WTC11 (cell line): Measurements from ENCODE around the gene ST3GAL5. TPM values are rescaled to one million over a fixed set of nuclear protein-coding genes. Genes with fewer than 3 reads are reported as not detected.

Source experiments
- ATAC-seq: fragments of 200-7000 bp; cut with Tn5 transposase; 2 replicates; pipeline ENCODE4 v1.10.0; 2021; ENCODE audit warnings: mild to moderate bottlenecking, moderate library complexity
- CTCF ChIA-PET: fragments of 300-600 bp; sonication (Branson Sonifier 250); formaldehyde crosslinking; loops from one replicate; lab custom pipeline; 2021; ENCODE audit warnings: antibody characterized with exemption; lab: Charles Lee
- POLR2A ChIA-PET: fragments of 350-600 bp; sonication (Branson Sonifier 250); formaldehyde crosslinking; loops from one replicate; lab custom pipeline; 2021; ENCODE audit warnings: antibody characterized with exemption; lab: Charles Lee
- DNase-seq: peaks from one replicate; pipeline ENCODE4 v3.0.0; 2021; ENCODE audit warnings: low spot score
- H3K27ac Mint-ChIP-seq: 2 replicates; pipeline ENCODE4 v1.8.0; 2021; ENCODE audit warnings: mixed read lengths
- H3K27me3 Mint-ChIP-seq: 2 replicates; pipeline ENCODE4 v1.8.0; 2021; ENCODE audit warnings: low read depth, mild to moderate bottlenecking, moderate library complexity, mixed read lengths
- H3K36me3 Mint-ChIP-seq: 2 replicates; pipeline ENCODE4 v1.8.0; 2021; ENCODE audit warnings: mixed read lengths
- H3K4me1 Mint-ChIP-seq: 2 replicates; pipeline ENCODE4 v1.8.0; 2022; ENCODE audit warnings: mixed read lengths
- H3K4me3 Mint-ChIP-seq: 2 replicates; pipeline ENCODE4 v1.8.0; 2021; ENCODE audit warnings: mild to moderate bottlenecking, moderate library complexity, mixed read lengths
- H3K9me3 Mint-ChIP-seq: 2 replicates; pipeline ENCODE4 v1.8.0; 2021; ENCODE audit warnings: mixed read lengths
- AFF4 ChIP-seq: sonication (generic); formaldehyde crosslinking; IDR thresholded peaks from 2 replicates; pipeline ENCODE4 v1.8.1; 2023; ENCODE audit warnings: mild to moderate bottlenecking, missing genetic modification reagents, borderline replicate concordance
- CBFB ChIP-seq: sonication (generic); formaldehyde crosslinking; IDR thresholded peaks from 2 replicates; pipeline ENCODE4 v1.8.1; 2022; ENCODE audit warnings: mild to moderate bottlenecking, low read depth, missing genetic modification reagents
- CREB1 ChIP-seq: sonication (generic); formaldehyde crosslinking; IDR thresholded peaks from 2 replicates; pipeline ENCODE4 v1.8.0; 2023; ENCODE audit warnings: mild to moderate bottlenecking, missing genetic modification reagents
- ELF4 ChIP-seq: sonication (generic); formaldehyde crosslinking; IDR thresholded peaks from 2 replicates; pipeline ENCODE4 v1.8.1; 2022; ENCODE audit warnings: low read depth, mild to moderate bottlenecking, moderate library complexity, missing genetic modification reagents
- GTF2I ChIP-seq: fragments of 250-450 bp; sonication (Bioruptor Pico); conservative IDR thresholded peaks from 2 replicates; pipeline ENCODE4 v1.4.0; 2021; ENCODE audit warnings: mild to moderate bottlenecking
- IRF2 ChIP-seq: sonication (generic); formaldehyde crosslinking; IDR thresholded peaks from 2 replicates; pipeline ENCODE4 v1.8.0; 2022; ENCODE audit warnings: low read depth, missing genetic modification reagents, borderline replicate concordance
- MAX ChIP-seq: sonication (generic); formaldehyde crosslinking; IDR thresholded peaks from 2 replicates; pipeline ENCODE4 v1.8.0; 2022; ENCODE audit warnings: mild to moderate bottlenecking, missing genetic modification reagents
- MXD4 ChIP-seq: fragments of 250-450 bp; sonication (Bioruptor Pico); IDR thresholded peaks from 2 replicates; pipeline ENCODE4 v1.8.0; 2021; ENCODE audit warnings: mild to moderate bottlenecking, moderate library complexity, borderline replicate concordance
- NR1H2 ChIP-seq: sonication (generic); formaldehyde crosslinking; IDR thresholded peaks from 2 replicates; pipeline ENCODE4 v1.9.0; 2021; ENCODE audit warnings: mild to moderate bottlenecking, moderate library complexity, missing genetic modification reagents
- NR3C1 ChIP-seq: sonication (generic); formaldehyde crosslinking; conservative IDR thresholded peaks from 2 replicates; pipeline ENCODE4 v1.8.1; 2023; ENCODE audit warnings: low read depth, mild to moderate bottlenecking, missing genetic modification reagents
- OVOL2 ChIP-seq: fragments of 250-450 bp; sonication (Bioruptor Pico); IDR thresholded peaks from 2 replicates; pipeline ENCODE4 v1.9.0; 2021; ENCODE audit warnings: mild to moderate bottlenecking, borderline replicate concordance
- PRRX2 ChIP-seq: fragments of 250-450 bp; sonication (Bioruptor Pico); IDR thresholded peaks from 2 replicates; pipeline ENCODE4 v1.8.0; 2021; ENCODE audit warnings: mild to moderate bottlenecking
- SMAD3 ChIP-seq: sonication (generic); formaldehyde crosslinking; IDR thresholded peaks from 2 replicates; pipeline ENCODE4 v1.8.0; 2022; ENCODE audit warnings: missing genetic modification reagents, mild to moderate bottlenecking, borderline replicate concordance
- SMAD4 ChIP-seq: sonication (generic); formaldehyde crosslinking; IDR thresholded peaks from 2 replicates; pipeline ENCODE4 v1.8.0; 2022; ENCODE audit warnings: mild to moderate bottlenecking, missing genetic modification reagents
- TP53 ChIP-seq: sonication (generic); formaldehyde crosslinking; IDR thresholded peaks from 2 replicates; pipeline ENCODE4 v1.8.1; 2023; ENCODE audit warnings: mild to moderate bottlenecking, missing genetic modification reagents
- USF2 ChIP-seq: sonication (generic); formaldehyde crosslinking; IDR thresholded peaks from 2 replicates; pipeline ENCODE4 v1.8.1; 2023; ENCODE audit warnings: mild to moderate bottlenecking, missing genetic modification reagents, moderate library complexity
- ZBTB21 ChIP-seq: sonication (generic); formaldehyde crosslinking; IDR thresholded peaks from 2 replicates; pipeline ENCODE4 v1.8.1; 2023; ENCODE audit warnings: mild to moderate bottlenecking, missing genetic modification reagents, borderline replicate concordance
- ZNF263 ChIP-seq: sonication (generic); formaldehyde crosslinking; IDR thresholded peaks from 2 replicates; pipeline ENCODE4 v1.8.1; 2022; ENCODE audit warnings: low read depth, mild to moderate bottlenecking, moderate library complexity, missing genetic modification reagents
- ZNF416 ChIP-seq: fragments of 250-450 bp; sonication (Bioruptor Pico); IDR thresholded peaks from 2 replicates; pipeline ENCODE4 v1.9.0; 2021; ENCODE audit warnings: mild to moderate bottlenecking, inconsistent platforms
- ZNF423 ChIP-seq: fragments of 250-450 bp; sonication (Bioruptor Pico); IDR thresholded peaks from 2 replicates; pipeline ENCODE4 v2.1.2; 2022; ENCODE audit warnings: mild to moderate bottlenecking, moderate library complexity
- total RNA-seq: library from RNA; stranded (reverse); gene quantifications from 3 replicates; pipeline ENCODE4 v1.2.3, GENCODE V29; 2021
- TF ChIP-seq, protein P1 (sequence below): sonication (generic); formaldehyde crosslinking; conservative IDR thresholded peaks from 2 replicates; pipeline ENCODE4 v1.8.1; 2022; ENCODE audit warnings: mild to moderate bottlenecking, missing genetic modification reagents
- TF ChIP-seq, protein P2 (sequence below): fragments of 250-450 bp; sonication (Bioruptor Pico); IDR thresholded peaks from 2 replicates; pipeline ENCODE4 v1.9.0; 2021; ENCODE audit warnings: moderate library complexity, mild to moderate bottlenecking, inconsistent platforms, borderline replicate concordance
- TF ChIP-seq, protein P3 (sequence below): sonication (generic); formaldehyde crosslinking; IDR thresholded peaks from 2 replicates; pipeline ENCODE4 v1.8.0; 2022; ENCODE audit warnings: mild to moderate bottlenecking, missing genetic modification reagents
- TF ChIP-seq, protein P4 (sequence below): sonication (generic); formaldehyde crosslinking; IDR thresholded peaks from 2 replicates; pipeline ENCODE4 v1.8.0; 2023; ENCODE audit warnings: missing genetic modification reagents, mild to moderate bottlenecking, borderline replicate concordance

ST3GAL5 gene
- total RNA-seq, 1 experiment from 2014 or later: 5.9 TPM

DNA sequence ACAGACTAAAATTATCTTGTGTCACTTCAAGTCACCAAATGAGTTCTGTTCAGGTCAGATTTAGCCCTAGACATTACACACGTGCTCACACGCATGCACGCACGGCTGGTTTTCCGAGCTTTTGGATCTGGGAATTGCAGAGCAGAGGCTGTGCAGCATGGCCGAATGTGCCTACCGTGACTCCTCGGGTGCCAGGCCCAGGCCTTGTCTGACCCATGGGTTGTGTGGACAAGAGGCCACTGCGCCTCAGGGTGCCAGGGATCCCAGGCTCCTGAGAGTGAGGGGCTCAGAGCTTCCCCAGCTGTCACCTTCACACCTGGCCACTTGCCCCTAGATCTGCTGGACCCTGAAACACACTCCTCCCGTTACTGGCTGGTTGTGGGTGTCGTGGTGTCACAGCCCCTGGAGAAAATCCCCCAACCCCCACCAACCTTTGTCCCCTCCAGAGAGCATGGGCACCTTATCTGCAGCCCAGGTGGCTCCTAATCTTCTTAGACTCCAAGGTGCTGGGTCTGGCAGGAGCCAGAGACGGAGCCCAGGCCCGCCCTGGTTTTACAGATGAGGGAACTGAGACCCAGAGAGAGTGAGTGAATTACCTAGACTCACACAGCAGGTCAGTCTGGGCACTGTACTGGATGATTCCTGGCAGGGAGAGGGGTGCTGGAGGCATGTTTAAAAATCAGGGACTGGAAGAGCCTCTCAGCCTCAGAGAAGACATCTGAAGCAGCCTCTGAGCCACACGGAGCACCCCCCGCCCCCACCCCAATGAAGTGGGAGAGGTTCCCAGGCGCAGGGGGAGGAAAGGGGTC is 78.2 kb downstream of the ST3GAL5 start:
- Mint-ChIP-seq H3K36me3 (no peaks in the 10 kb centered on the region), H3K4me1 (peaks cover 3% of the 10 kb centered on the region; the same call in 1 of the 2 replicates), H3K9me3 (no peaks in the 10 kb centered on the region), H3K4me3 (no peak overlapping the region), H3K27me3 (peaks cover 3% of the 10 kb centered on the region; the same call in 1 of the 2 replicates), H3K27ac (no peak overlapping the region)
- TF ChIP-seq NR1H2 (CRISPR knock-in tag) (no peak), AFF4 (CRISPR knock-in tag) (no peak), MAX (CRISPR knock-in tag) (no peak), ELF4 (CRISPR knock-in tag) (no peak), GTF2I (CRISPR knock-in tag) (no peak), SMAD3 (CRISPR knock-in tag) (no peak), CBFB (CRISPR knock-in tag) (no peak), CREB1 (CRISPR knock-in tag) (no peak), TP53 (no peak), ZBTB21 (no peak), USF2 (CRISPR knock-in tag) (no peak), SMAD4 (no peak), PRRX2 (CRISPR knock-in tag) (no peak)
- TF ChIP-seq, protein P1, sequence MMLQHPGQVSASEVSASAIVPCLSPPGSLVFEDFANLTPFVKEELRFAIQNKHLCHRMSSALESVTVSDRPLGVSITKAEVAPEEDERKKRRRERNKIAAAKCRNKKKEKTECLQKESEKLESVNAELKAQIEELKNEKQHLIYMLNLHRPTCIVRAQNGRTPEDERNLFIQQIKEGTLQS (CRISPR knock-in tag): no peak
- ChIA-PET POLR2A (no interaction called here), CTCF (interaction anchor here (1.0 to 6.5 kb wide), 4 partner anchors 59 to 173 kb away, joined by 4 to 100 read pairs (median 42); partner anchors contain the start of gene ATOH8)
- no peak for ATAC-seq
- no peak for DNase-seq

- no peak overlapping the region for H3K4me3 Mint-ChIP-seq
- H3K27me3 Mint-ChIP-seq: no peaks in the 10 kb centered on the region
- no peaks in the 10 kb centered on the region for H3K36me3 Mint-ChIP-seq
- H3K9me3 Mint-ChIP-seq: no peaks in the 10 kb centered on the region
- H3K27ac Mint-ChIP-seq: no peak overlapping the region
- ATAC-seq (no peak), DNase-seq (no peak)
- ChIA-PET CTCF (interaction anchor here (2.8 kb wide), 1 partner anchor 79 kb away, joined by 13 read pairs; no protein-coding TSS in a partner anchor), POLR2A (no interaction called here)
- H3K4me1 Mint-ChIP-seq: no peaks in the 10 kb centered on the region
- TF ChIP-seq, protein P2, sequence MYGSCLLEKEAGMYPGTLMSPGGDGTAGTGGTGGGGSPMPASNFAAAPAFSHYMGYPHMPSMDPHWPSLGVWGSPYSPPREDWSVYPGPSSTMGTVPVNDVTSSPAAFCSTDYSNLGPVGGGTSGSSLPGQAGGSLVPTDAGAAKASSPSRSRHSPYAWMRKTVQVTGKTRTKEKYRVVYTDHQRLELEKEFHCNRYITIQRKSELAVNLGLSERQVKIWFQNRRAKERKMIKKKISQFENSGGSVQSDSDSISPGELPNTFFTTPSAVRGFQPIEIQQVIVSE: no peak
- TF ChIP-seq, protein P3, sequence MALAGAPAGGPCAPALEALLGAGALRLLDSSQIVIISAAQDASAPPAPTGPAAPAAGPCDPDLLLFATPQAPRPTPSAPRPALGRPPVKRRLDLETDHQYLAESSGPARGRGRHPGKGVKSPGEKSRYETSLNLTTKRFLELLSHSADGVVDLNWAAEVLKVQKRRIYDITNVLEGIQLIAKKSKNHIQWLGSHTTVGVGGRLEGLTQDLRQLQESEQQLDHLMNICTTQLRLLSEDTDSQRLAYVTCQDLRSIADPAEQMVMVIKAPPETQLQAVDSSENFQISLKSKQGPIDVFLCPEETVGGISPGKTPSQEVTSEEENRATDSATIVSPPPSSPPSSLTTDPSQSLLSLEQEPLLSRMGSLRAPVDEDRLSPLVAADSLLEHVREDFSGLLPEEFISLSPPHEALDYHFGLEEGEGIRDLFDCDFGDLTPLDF (CRISPR knock-in tag): no peak
- no peak for TF ChIP-seq ZNF263 (CRISPR knock-in tag)
- TF ChIP-seq ZNF416 (CRISPR knock-in tag): no peak
- no peak for TF ChIP-seq SMAD3 (CRISPR knock-in tag)
- no peak for TF ChIP-seq OVOL2
- TF ChIP-seq ZNF423 (CRISPR knock-in tag): no peak
- no peak for TF ChIP-seq MXD4
- no peak for TF ChIP-seq NR3C1
- TF ChIP-seq, protein P4, sequence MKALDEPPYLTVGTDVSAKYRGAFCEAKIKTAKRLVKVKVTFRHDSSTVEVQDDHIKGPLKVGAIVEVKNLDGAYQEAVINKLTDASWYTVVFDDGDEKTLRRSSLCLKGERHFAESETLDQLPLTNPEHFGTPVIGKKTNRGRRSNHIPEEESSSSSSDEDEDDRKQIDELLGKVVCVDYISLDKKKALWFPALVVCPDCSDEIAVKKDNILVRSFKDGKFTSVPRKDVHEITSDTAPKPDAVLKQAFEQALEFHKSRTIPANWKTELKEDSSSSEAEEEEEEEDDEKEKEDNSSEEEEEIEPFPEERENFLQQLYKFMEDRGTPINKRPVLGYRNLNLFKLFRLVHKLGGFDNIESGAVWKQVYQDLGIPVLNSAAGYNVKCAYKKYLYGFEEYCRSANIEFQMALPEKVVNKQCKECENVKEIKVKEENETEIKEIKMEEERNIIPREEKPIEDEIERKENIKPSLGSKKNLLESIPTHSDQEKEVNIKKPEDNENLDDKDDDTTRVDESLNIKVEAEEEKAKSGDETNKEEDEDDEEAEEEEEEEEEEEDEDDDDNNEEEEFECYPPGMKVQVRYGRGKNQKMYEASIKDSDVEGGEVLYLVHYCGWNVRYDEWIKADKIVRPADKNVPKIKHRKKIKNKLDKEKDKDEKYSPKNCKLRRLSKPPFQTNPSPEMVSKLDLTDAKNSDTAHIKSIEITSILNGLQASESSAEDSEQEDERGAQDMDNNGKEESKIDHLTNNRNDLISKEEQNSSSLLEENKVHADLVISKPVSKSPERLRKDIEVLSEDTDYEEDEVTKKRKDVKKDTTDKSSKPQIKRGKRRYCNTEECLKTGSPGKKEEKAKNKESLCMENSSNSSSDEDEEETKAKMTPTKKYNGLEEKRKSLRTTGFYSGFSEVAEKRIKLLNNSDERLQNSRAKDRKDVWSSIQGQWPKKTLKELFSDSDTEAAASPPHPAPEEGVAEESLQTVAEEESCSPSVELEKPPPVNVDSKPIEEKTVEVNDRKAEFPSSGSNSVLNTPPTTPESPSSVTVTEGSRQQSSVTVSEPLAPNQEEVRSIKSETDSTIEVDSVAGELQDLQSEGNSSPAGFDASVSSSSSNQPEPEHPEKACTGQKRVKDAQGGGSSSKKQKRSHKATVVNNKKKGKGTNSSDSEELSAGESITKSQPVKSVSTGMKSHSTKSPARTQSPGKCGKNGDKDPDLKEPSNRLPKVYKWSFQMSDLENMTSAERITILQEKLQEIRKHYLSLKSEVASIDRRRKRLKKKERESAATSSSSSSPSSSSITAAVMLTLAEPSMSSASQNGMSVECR (CRISPR knock-in tag): no peak
- no peak for TF ChIP-seq IRF2
Measured at GRCh38 chr2:85807756-85808155, 81.0 kb downstream of the ST3GAL5 start.
